Measurements from ENCODE around the gene SPPL3. TPM values are rescaled to one million over a fixed set of nuclear protein-coding genes. Genes with fewer than 3 reads are reported as not detected.

Gene SPPL3
- polyA plus RNA-seq, 1 experiment: 13.2 TPM

DNA sequence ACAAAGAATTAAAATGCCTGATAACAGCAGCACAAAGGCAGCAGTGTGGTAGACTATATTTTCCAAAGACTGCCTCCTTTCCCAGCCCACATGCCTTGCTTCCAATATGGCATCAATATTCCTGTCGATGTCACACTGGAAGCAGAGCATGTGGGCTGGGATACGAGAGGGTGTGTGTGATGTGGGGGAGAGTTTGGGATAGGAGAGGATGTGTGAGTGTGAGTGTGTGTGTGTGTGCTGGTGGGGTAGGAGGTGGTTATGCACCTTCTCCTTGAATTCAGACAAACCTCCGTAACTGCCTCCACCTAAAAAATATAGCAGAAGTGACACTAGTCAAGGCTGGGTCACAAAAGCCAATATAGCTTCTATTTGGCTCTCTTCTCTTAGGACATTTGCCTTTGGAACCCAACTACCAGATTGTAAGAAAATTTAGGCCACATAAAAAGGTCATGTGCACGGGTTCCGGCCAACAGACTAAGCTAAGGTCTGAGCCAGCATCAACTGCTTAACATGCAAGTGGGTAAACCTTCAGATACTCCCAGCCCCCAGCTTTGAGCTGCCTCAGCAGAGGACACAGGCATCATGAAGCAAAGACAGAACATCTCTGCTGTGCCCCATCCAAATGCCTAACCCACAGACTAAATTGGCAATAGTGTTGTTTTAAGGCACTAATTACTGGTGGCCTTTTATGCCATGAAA lies 29.5 kb downstream of the SPPL3 start:
- Histone ChIP-seq H3K36me3 (ENCODE audit: control insufficient read depth, insufficient read depth, low read length) (no peaks in the 10 kb centered on the region), H3K27me3 (ENCODE audit: control insufficient read depth, insufficient read depth, low read length) (no peaks in the 10 kb centered on the region), H3K4me3 (ENCODE audit: low read depth, low read length) (no peak overlapping the region)
- ChIA-PET POLR2A (no interaction called here), CTCF (interaction anchor here (0.7 kb wide), 1 partner anchor 11 kb away, joined by 3 read pairs; no protein-coding TSS in a partner anchor)
- TF ChIP-seq, protein P1, sequence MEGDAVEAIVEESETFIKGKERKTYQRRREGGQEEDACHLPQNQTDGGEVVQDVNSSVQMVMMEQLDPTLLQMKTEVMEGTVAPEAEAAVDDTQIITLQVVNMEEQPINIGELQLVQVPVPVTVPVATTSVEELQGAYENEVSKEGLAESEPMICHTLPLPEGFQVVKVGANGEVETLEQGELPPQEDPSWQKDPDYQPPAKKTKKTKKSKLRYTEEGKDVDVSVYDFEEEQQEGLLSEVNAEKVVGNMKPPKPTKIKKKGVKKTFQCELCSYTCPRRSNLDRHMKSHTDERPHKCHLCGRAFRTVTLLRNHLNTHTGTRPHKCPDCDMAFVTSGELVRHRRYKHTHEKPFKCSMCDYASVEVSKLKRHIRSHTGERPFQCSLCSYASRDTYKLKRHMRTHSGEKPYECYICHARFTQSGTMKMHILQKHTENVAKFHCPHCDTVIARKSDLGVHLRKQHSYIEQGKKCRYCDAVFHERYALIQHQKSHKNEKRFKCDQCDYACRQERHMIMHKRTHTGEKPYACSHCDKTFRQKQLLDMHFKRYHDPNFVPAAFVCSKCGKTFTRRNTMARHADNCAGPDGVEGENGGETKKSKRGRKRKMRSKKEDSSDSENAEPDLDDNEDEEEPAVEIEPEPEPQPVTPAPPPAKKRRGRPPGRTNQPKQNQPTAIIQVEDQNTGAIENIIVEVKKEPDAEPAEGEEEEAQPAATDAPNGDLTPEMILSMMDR (IDR thresholded peaks at IDR 0.05; ENCODE audit: insufficient read depth, low read depth, low read length): no peak
- no peak for DNase-seq (ENCODE audit: low read depth)

GRCh38 chr12:120873226-120873625 lies 30.9 kb downstream of the SPPL3 start:
- TF ChIP-seq, protein P1 (IDR thresholded peaks at IDR 0.05; ENCODE audit: insufficient read depth, low read depth, low read length): no peak
- no peaks in the 10 kb centered on the region for H3K36me3 ChIP-seq (ENCODE audit: control insufficient read depth, insufficient read depth, low read length)
- POLR2A ChIA-PET: interaction anchor here (0.7 kb wide), 1 partner anchor 64 kb away, joined by 5 read pairs; no protein-coding TSS in a partner anchor
- no peak for DNase-seq (ENCODE audit: low read depth)
- CTCF ChIA-PET: interaction anchor here (1.0 kb wide), 1 partner anchor 15 kb away, joined by 3 read pairs; no protein-coding TSS in a partner anchor
- H3K27me3 ChIP-seq (ENCODE audit: control insufficient read depth, insufficient read depth, low read length): no peaks in the 10 kb centered on the region
- no peak overlapping the region for H3K4me3 ChIP-seq (ENCODE audit: low read depth, low read length)

- H3K4me3 ChIP-seq (ENCODE audit: low read depth, low read length): no peak overlapping the region
- no peak for DNase-seq (ENCODE audit: low read depth)
- H3K36me3 ChIP-seq (ENCODE audit: control insufficient read depth, insufficient read depth, low read length): no peaks in the 10 kb centered on the region
- TF ChIP-seq, protein P1 (IDR thresholded peaks at IDR 0.05; ENCODE audit: insufficient read depth, low read depth, low read length): no peak
- ChIA-PET CTCF (no interaction called here), POLR2A (interaction anchor here (0.7 kb wide), 1 partner anchor 65 kb away, joined by 5 read pairs; no protein-coding TSS in a partner anchor)
- no peaks in the 10 kb centered on the region for H3K27me3 ChIP-seq (ENCODE audit: control insufficient read depth, insufficient read depth, low read length)
Observed at GRCh38 chr12:120872487-120872886, 31.7 kb downstream of the SPPL3 start.

GRCh38 chr12:120870415-120870814 lies 33.7 kb downstream of the SPPL3 start:
- no peak overlapping the region for H3K4me3 ChIP-seq (ENCODE audit: low read depth, low read length)
- no peaks in the 10 kb centered on the region for H3K36me3 ChIP-seq (ENCODE audit: control insufficient read depth, insufficient read depth, low read length)
- H3K27me3 ChIP-seq (ENCODE audit: control insufficient read depth, insufficient read depth, low read length): no peaks in the 10 kb centered on the region
- CTCF ChIA-PET: interaction anchor here (0.6 kb wide), 1 partner anchor 14 kb away, joined by 3 read pairs; no protein-coding TSS in a partner anchor
- POLR2A ChIA-PET: no interaction called here
- DNase-seq (ENCODE audit: low read depth): no peak
- TF ChIP-seq, protein P1 (IDR thresholded peaks at IDR 0.05; ENCODE audit: insufficient read depth, low read depth, low read length): no peak

DNA sequence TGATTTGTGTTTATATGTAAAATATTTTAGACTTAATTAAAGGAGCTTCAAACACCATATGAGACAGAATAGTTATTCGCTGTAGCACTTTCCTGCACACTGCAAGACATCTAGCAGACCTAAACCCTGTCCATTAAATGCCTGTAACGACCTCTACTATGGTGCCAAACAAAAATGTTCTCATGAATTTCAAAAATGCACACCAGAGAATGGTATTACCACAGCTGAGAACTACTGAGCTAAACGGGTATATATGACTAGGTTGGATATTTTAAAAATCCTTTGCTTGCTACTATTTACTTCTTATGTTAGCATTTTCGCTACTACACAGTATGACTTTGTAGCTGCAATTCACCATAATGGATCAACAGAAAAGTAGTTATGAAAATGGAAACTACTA lies 34.8 kb downstream of the SPPL3 start:
- ChIA-PET CTCF (interaction anchor here (0.8 to 1.1 kb wide), 2 partner anchors 12 to 14 kb away, joined by 3 to 5 read pairs; no protein-coding TSS in a partner anchor), POLR2A (interaction anchor here (0.6 kb wide), 1 partner anchor 16 kb away, joined by 3 read pairs; no protein-coding TSS in a partner anchor)
- TF ChIP-seq, protein P1 (IDR thresholded peaks at IDR 0.05; ENCODE audit: insufficient read depth, low read depth, low read length): no peak
- no peak for DNase-seq (ENCODE audit: low read depth)
- Histone ChIP-seq H3K27me3 (ENCODE audit: control insufficient read depth, insufficient read depth, low read length) (no peaks in the 10 kb centered on the region), H3K4me3 (ENCODE audit: low read depth, low read length) (no peak overlapping the region), H3K36me3 (ENCODE audit: control insufficient read depth, insufficient read depth, low read length) (no peaks in the 10 kb centered on the region)

Data from BJ (cell line).